ENCODE measurements around the gene CCNY. TPM values are rescaled to one million over a fixed set of nuclear protein-coding genes. Genes with fewer than 3 reads are reported as not detected.

Gene CCNY
- total RNA-seq, 1 experiment from 2014 or later, result 62.2 TPM

GRCh38 chr10:35299016-35299415 is 37.3 kb upstream of the CCNY start:
- H3K4me3 ChIP-seq (replicated peaks in 1 of 2; ENCODE audit: low read depth in 1 of 2, low read length in 2 of 2), result no peak overlapping the region
- no peak overlapping the region for H3K27ac ChIP-seq (ENCODE audit: low read depth, low read length)
- H3K9ac ChIP-seq (ENCODE audit: low read length), result no peak overlapping the region
- no peak for DNase-seq (ENCODE audit: low read depth, low spot score)
- H3K9me2 ChIP-seq (ENCODE audit: insufficient read depth), result no peaks in the 10 kb centered on the region
- RAD21 ChIA-PET (ENCODE audit: low non-redundant PET in 1 of 2, low total read pairs in 2 of 2, uncharacterized antibody in 2 of 2, unreplicated experiment in 2 of 2), result no interaction called here
- H3K79me2 ChIP-seq (ENCODE audit: insufficient read depth, low read length), result no peaks in the 10 kb centered on the region
- BruUV-seq (replicated peaks), result no TSS peak
- H3K36me3 ChIP-seq (ENCODE audit: control insufficient read depth in 1 of 2, insufficient read depth in 2 of 2, low read length in 2 of 2), result no peaks in the 10 kb centered on the region
- POLR2A ChIA-PET, result no interaction called here
- no peak overlapping the region for H3K4me2 ChIP-seq (ENCODE audit: low read length)
- peak overlapping the region; percentile 88 for H2AFZ ChIP-seq (ENCODE audit: low read depth, low read length, poor library complexity, severe bottlenecking)
- intact Hi-C loops (cut with micrococcal nuclease), result no loop called here
- no peaks in the 10 kb centered on the region for H3K9me3 ChIP-seq (ENCODE audit: control insufficient read depth in 1 of 2, insufficient read depth in 1 of 2, low read depth in 1 of 2, low read length in 2 of 2)
- H4K20me1 ChIP-seq (ENCODE audit: insufficient read depth), result no peaks in the 10 kb centered on the region
- H3K27me3 ChIP-seq (ENCODE audit: insufficient read depth, low read length), result no peaks in the 10 kb centered on the region
- peaks cover 2 to 16% of the 10 kb centered on the region in 2 experiments; a peak in 3 of 4 replicates for H3K4me1 ChIP-seq (ENCODE audit: control insufficient read depth in 1 of 2, insufficient read depth in 2 of 2, low read length in 2 of 2)
- ATAC-seq, result no peak
- TF ChIP-seq EGR1 (IDR thresholded peaks at IDR 0.05; ENCODE audit: low read depth) (no peak), SP1 (IDR thresholded peaks at IDR 0.05; ENCODE audit: low read depth) (no peak), RAD21 (IDR thresholded peaks at IDR 0.05; ENCODE audit: low read depth) (no peak), YY1 (IDR thresholded peaks at IDR 0.05; ENCODE audit: extremely low read depth, insufficient replicate concordance, low read depth, low read length) (no peak), TCF7L2 (IDR thresholded peaks at IDR 0.05; ENCODE audit: borderline replicate concordance, extremely low read depth, insufficient read depth, insufficient read length) (no peak), CEBPB (IDR thresholded peaks at IDR 0.05; ENCODE audit: low read depth) (no peak), JUND (IDR thresholded peaks at IDR 0.05) (no peak)
- CTCF ChIA-PET, result no interaction called here

GRCh38 chr10:35300063-35300699 is 36.1 kb upstream of the CCNY start:
- Histone ChIP-seq H3K4me2 (ENCODE audit: low read length) (peak overlapping the region; percentile 71), H4K20me1 (ENCODE audit: insufficient read depth) (no peaks in the 10 kb centered on the region), H3K4me1 (ENCODE audit: control insufficient read depth in 1 of 2, insufficient read depth in 2 of 2, low read length in 2 of 2) (peaks cover 2 to 16% of the 10 kb centered on the region in 2 experiments; a peak in 3 of 4 replicates), H3K9me3 (ENCODE audit: control insufficient read depth in 1 of 2, insufficient read depth in 1 of 2, low read depth in 1 of 2, low read length in 2 of 2) (no peaks in the 10 kb centered on the region), H3K27me3 (ENCODE audit: insufficient read depth, low read length) (no peaks in the 10 kb centered on the region), H3K9ac (ENCODE audit: low read length) (peak overlapping the region; percentile 5; the same call in 1 of the 2 replicates), H3K36me3 (ENCODE audit: control insufficient read depth in 1 of 2, insufficient read depth in 2 of 2, low read length in 2 of 2) (no peaks in the 10 kb centered on the region), H3K27ac (ENCODE audit: low read depth, low read length) (no peak overlapping the region), H3K79me2 (ENCODE audit: insufficient read depth, low read length) (no peaks in the 10 kb centered on the region), H3K4me3 (replicated peaks in 1 of 2; ENCODE audit: low read depth in 1 of 2, low read length in 2 of 2) (peak overlapping the region; percentile 8 to 33; a peak in 3 of 4 replicates), H3K9me2 (ENCODE audit: insufficient read depth) (no peaks in the 10 kb centered on the region), H2AFZ (ENCODE audit: low read depth, low read length, poor library complexity, severe bottlenecking) (peak overlapping the region; percentile 88)
- TF ChIP-seq YY1 (IDR thresholded peaks at IDR 0.05; ENCODE audit: extremely low read depth, insufficient replicate concordance, low read depth, low read length) (no peak), JUND (IDR thresholded peaks at IDR 0.05) (no peak), CBX3 (IDR thresholded peaks at IDR 0.05; ENCODE audit: low read depth) (no peak), SIN3A (IDR thresholded peaks at IDR 0.05; ENCODE audit: low read depth) (no peak), ATF3 (IDR thresholded peaks at IDR 0.05) (no peak), SP1 (IDR thresholded peaks at IDR 0.05; ENCODE audit: low read depth) (0 out of 2 replicates have a peak, but pooled peaks have one; percentile 15), EGR1 (IDR thresholded peaks at IDR 0.05; ENCODE audit: low read depth) (no peak), ZFX (IDR thresholded peaks at IDR 0.05) (no peak), ZNF274 (IDR thresholded peaks at IDR 0.05; ENCODE audit: low read depth, low read length) (no peak), FOSL1 (IDR thresholded peaks at IDR 0.05; ENCODE audit: low read depth) (no peak), MAX (IDR thresholded peaks at IDR 0.05) (no peak), ELF1 (IDR thresholded peaks at IDR 0.05; ENCODE audit: borderline replicate concordance, low read depth) (no peak), POLR2A (IDR thresholded peaks at IDR 0.05; ENCODE audit: borderline replicate concordance, extremely low read depth, insufficient read depth, insufficient read length) (no peak), CEBPB (IDR thresholded peaks at IDR 0.05; ENCODE audit: low read depth) (no peak), TCF7L2 (IDR thresholded peaks at IDR 0.05; ENCODE audit: borderline replicate concordance, extremely low read depth, insufficient read depth, insufficient read length) (peak; percentile 67), CTCF (IDR thresholded peaks at IDR 0.05 in 2 of 3, conservative IDR thresholded peaks at IDR 0.05 in 1 of 3; ENCODE audit: borderline replicate concordance in 1 of 3, insufficient read depth in 1 of 3, low read depth in 2 of 3, low read length in 2 of 3) (no peak)
- intact Hi-C loops (cut with micrococcal nuclease), result no loop called here
- ChIA-PET CTCF (no interaction called here), RAD21 (ENCODE audit: low non-redundant PET in 1 of 2, low total read pairs in 2 of 2, uncharacterized antibody in 2 of 2, unreplicated experiment in 2 of 2) (no interaction called here), POLR2A (no interaction called here)
- ATAC-seq, result peak; percentile 99
- no TSS peak for BruUV-seq (replicated peaks)
- DNase-seq (ENCODE audit: low read depth, low spot score), result peak; percentile 54

Measured in HCT116 (cell line).